AG04449 (cell line): Measurements from ENCODE around the gene SMKR1.

Experiments used
- CTCF ChIA-PET: fragments of 350-600 bp; formaldehyde crosslinking; extraction: SDS; loops from one replicate; lab custom pipeline; 2021; ENCODE audit warnings: antibody characterized with exemption; lab: Yijun Ruan, JAX
- POLR2A ChIA-PET: fragments of 400-600, 350-600 bp; formaldehyde crosslinking; extraction: SDS; loops from one replicate; lab custom pipeline; 2020; ENCODE audit warnings: antibody characterized with exemption, inconsistent platforms; lab: Yijun Ruan, JAX
- DNase-seq: peaks from one replicate; pipeline ENCODE4 v3.0.0-alpha.2; 2010; ENCODE audit warnings: low read depth, low spot score
- H3K4me3 ChIP-seq: 2 replicates; pipeline ENCODE4 v1.5.1; 2011; ENCODE audit warnings: low read depth, mild to moderate bottlenecking, control low read depth, low read length
- TF ChIP-seq, protein P1 (sequence below): IDR thresholded peaks from one replicate; pipeline ENCODE4 v1.5.1; 2011; ENCODE audit warnings: mild to moderate bottlenecking, moderate library complexity, low read length, control low read depth, inconsistent platforms; ENCODE audit not compliant: insufficient read depth; ENCODE audit errors: missing control alignments

The SMKR1 gene

DNA sequence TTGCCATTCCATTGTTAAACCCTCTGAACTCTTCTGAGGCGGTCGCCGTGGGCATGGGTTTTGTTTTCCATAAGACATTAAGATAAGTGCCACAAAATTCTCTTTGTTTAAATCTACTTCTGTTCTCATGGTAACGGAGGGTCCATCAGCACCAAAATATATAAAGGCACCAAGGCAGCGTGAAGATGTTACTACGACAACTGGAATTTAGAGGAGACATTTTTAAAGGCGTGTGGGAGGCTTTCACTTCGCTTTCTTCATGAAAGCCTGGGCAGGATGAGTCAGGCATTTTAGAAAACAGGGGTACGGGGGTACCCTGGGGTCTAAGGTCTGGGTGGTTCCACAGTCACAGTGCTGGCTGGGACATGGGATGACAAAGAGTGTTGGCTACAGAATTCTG, 34.0 kb downstream of the SMKR1 start:
- ChIA-PET POLR2A (no interaction called here), CTCF (no interaction called here)
- TF ChIP-seq, protein P1, sequence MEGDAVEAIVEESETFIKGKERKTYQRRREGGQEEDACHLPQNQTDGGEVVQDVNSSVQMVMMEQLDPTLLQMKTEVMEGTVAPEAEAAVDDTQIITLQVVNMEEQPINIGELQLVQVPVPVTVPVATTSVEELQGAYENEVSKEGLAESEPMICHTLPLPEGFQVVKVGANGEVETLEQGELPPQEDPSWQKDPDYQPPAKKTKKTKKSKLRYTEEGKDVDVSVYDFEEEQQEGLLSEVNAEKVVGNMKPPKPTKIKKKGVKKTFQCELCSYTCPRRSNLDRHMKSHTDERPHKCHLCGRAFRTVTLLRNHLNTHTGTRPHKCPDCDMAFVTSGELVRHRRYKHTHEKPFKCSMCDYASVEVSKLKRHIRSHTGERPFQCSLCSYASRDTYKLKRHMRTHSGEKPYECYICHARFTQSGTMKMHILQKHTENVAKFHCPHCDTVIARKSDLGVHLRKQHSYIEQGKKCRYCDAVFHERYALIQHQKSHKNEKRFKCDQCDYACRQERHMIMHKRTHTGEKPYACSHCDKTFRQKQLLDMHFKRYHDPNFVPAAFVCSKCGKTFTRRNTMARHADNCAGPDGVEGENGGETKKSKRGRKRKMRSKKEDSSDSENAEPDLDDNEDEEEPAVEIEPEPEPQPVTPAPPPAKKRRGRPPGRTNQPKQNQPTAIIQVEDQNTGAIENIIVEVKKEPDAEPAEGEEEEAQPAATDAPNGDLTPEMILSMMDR, result no peak
- DNase-seq, result no peak
- no peak overlapping the region for H3K4me3 ChIP-seq

DNA sequence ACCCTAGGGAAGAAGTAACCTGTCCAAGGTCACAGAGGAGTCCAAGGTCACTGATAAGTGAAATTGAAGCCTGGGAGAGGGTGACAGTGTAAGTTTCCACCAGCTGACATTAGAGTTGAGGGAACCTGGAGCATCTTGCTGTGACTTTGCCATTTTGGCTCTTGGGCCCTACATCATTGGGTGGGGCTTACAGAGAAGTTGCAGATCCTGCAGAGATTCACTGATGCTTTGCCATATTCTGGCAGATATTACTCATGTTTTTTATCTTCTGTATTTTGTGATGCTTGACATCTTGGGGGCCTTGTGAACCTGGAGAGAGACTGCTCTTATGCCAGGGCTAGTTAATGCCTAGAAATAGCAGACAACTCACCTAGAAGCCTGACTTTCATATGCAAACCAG, 36.5 kb downstream of the SMKR1 start:
- no peak for DNase-seq
- ChIA-PET CTCF (no interaction called here), POLR2A (interaction anchor here (0.6 kb wide), 1 partner anchor 317 kb away, joined by 3 read pairs; no protein-coding TSS in a partner anchor)
- TF ChIP-seq, protein P1, result no peak
- H3K4me3 ChIP-seq, result no peak overlapping the region

DNA sequence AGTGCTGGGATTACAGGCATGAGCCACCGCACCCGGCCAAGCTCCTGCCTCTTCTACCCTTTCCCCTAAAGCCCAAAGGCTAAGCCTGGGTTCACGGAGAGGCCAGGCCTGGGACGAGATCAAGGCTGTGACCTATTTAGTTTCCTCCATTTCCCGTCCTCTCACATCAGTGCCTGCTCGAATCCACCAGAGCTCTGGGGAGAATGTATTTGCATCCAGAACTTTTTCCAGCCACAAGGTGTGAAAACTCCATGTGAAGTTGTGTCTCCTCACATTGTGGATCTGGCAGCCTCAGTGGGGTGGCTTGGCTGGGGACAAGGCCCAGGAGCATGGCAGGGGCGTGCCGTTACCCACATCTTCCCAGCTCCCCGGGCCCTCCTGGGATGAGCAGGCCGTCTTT, 38.0 kb downstream of the SMKR1 start:
- TF ChIP-seq, protein P1, result no peak
- no peak for DNase-seq
- CTCF ChIA-PET, result no interaction called here
- POLR2A ChIA-PET, result no interaction called here
- no peak overlapping the region for H3K4me3 ChIP-seq

DNA sequence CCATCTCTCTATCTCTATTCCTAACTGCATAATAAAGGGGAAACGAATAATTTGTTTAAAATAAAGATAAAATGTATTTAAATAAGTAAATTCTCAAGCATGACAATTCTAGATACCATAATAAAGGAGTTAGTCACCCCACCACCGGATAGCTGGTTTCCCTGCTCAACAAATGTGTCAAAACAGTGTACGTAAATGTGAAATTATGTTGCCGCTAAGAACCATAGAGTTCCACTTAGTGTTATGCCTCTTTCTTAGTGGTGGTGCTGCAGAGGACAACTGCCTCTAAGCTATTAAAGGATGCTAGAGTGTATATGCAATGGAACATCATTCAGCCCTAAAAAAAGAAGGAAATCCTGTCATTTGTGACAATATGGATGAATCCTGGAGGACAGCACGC, 42.4 kb downstream of the SMKR1 start:
- TF ChIP-seq, protein P1, result no peak
- POLR2A ChIA-PET, result no interaction called here
- CTCF ChIA-PET, result no interaction called here
- DNase-seq, result no peak
- no peak overlapping the region for H3K4me3 ChIP-seq

DNA sequence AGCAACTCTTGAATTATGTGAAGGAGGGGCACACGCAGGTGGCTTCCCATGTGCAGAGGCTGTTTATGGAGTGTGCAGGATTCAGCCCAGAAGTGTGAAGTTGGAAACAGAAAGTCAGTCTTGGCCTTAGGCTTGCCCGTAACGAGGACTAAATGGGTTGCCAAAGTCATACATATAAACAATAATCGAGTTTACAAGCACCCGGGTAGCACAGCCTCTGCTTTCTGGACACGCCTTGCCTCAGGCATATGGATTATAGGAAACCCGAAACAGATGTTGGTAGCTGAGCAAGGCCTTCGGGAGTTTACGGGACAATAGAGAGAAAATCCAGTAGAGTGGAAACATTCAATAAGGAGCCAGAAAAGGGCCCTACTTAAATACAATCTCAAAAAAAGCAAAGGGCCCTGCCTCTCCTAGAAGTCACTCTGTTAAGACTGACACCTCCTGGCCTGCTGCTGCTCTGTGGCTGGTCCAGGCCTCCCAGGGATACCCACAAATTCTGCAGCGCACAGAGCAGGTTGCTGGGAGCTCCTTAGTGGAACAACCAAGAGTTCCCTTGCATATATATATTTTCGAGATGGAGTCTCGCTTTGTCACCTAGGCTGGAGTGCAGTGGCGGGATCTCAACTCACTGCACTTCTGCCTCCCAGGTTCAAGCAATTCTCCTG, 48.5 kb downstream of the SMKR1 start:
- no peak for DNase-seq
- POLR2A ChIA-PET, result no interaction called here
- CTCF ChIA-PET, result interaction anchor here (1.7 kb wide), 1 partner anchor 183 kb away, joined by 3 read pairs; no protein-coding TSS in a partner anchor
- H3K4me3 ChIP-seq, result no peak overlapping the region
- TF ChIP-seq, protein P1, result no peak

DNA sequence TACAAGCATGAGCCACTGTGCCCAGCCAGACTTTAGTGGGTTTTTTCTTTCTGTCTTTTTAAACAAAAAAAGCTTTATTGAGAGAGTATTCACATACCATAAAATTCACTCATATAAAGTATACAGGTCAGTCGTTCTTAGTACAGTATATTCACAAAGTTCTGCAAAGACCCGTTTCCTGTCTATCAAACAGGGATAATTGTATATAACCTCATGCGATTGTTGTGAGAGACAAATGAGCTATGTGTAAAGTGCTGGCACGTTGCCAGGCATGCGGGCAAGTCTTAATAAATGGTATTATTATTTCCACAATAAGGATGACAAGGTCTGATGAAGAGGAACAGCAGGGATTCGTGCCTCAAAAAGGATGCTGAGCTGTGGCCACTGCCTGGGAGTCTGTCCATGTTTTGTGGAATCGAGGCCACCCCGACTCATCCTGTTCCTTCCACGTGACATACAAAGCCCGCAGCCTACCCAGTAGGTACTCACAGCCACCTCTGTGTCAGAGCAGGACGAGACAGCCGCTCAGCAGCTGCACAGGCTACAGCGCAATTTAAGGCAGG, 51.6 kb downstream of the SMKR1 start:
- CTCF ChIA-PET, result interaction anchor here (0.8 to 1.7 kb wide), 3 partner anchors 16 to 275 kb away, joined by 3 to 4 read pairs (median 3); no protein-coding TSS in a partner anchor
- POLR2A ChIA-PET, result no interaction called here
- TF ChIP-seq, protein P1, result no peak
- no peak for DNase-seq
- peak overlapping the region; percentile 30 for H3K4me3 ChIP-seq
